Chondrocyte (in vitro differentiated cells): Measurements from ENCODE around the gene ARFGEF3. TPM values are rescaled to one million over a fixed set of nuclear protein-coding genes. Genes with fewer than 3 reads are reported as not detected.
"Not testable (repeated sequence)": the region's sequence is repeated elsewhere in the genome, so short reads cannot be mapped to it uniquely, and the experiment has no call there.

Source experiments
- DNase-seq: peaks from one replicate; pipeline ENCODE4 v3.0.0; 2021; ENCODE audit warnings: mixed read lengths, low spot score
- H3K27ac Mint-ChIP-seq: one replicate; pipeline ENCODE4 v1.8.0; 2021; ENCODE audit warnings: mild to moderate bottlenecking, moderate library complexity, mixed read lengths; ENCODE audit not compliant: unreplicated experiment
- H3K27me3 Mint-ChIP-seq: 2 replicates; pipeline ENCODE4 v1.8.0; 2021; ENCODE audit warnings: low read depth, mixed read lengths
- H3K36me3 Mint-ChIP-seq: 2 replicates; pipeline ENCODE4 v1.8.0; 2021; ENCODE audit warnings: low read depth, mixed read lengths
- H3K4me1 Mint-ChIP-seq: 2 replicates; pipeline ENCODE4 v1.8.0; 2021; ENCODE audit warnings: low read depth, mild to moderate bottlenecking, mixed read lengths
- H3K4me3 Mint-ChIP-seq: one replicate; pipeline ENCODE4 v1.8.0; 2021; ENCODE audit warnings: mild to moderate bottlenecking, moderate library complexity, mixed read lengths; ENCODE audit not compliant: unreplicated experiment
- H3K9me3 Mint-ChIP-seq: 2 replicates; pipeline ENCODE4 v1.8.0; 2021; ENCODE audit warnings: low read depth, mixed read lengths
- total RNA-seq: library from RNA; stranded (reverse); gene quantifications from 3 replicates; pipeline ENCODE4 v1.2.1, GENCODE V29; 2021
- TF ChIP-seq, protein P1 (sequence below): fragments of 200-600 bp; sonication (generic); IDR thresholded peaks from 2 replicates; pipeline ENCODE4 v1.5.0; 2021; ENCODE audit warnings: antibody characterized with exemption, mild to moderate bottlenecking, moderate library complexity

The ARFGEF3 gene
- total RNA-seq, 1 donor from 2014 or later = 2.7 TPM

DNA sequence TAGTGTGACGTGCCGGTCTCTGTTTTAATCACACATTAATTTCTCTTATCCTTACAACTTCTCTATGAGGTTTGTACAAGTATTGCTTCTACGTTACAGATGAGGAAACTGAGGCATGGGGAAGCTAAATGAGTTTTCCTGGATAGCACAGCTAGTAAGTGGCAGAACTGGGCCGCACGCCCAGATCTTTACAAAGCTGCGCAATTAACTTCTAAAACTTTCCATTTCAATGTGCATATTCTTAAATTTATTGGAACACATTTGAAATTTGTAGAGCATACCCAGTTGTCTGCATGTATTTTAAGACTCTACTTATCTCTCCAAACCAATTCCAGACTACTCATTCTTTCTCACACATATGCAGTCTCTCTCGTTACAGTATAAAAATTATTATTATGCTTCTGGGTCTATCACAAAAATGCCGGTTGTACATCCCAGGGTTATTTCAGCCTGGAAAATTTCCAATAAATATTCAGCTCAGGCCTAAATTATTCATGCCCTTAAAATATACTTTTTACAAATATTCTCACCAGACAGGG lies 44.3 kb upstream of the ARFGEF3 start:
- H3K36me3 Mint-ChIP-seq = no peaks in the 10 kb centered on the region

GRCh38 chr6:138119229-138119628 lies 42.5 kb upstream of the ARFGEF3 start:
- H3K36me3 Mint-ChIP-seq, H3K4me3 Mint-ChIP-seq, DNase-seq, H3K27ac Mint-ChIP-seq, H3K4me1 Mint-ChIP-seq, H3K9me3 Mint-ChIP-seq: not testable (repeated sequence)
- peaks cover 32% of the 10 kb centered on the region for H3K27me3 Mint-ChIP-seq

More for the DNA sequence above, 44.3 kb upstream of the ARFGEF3 start:
- Mint-ChIP-seq H3K4me3 (no peak overlapping the region), H3K9me3 (peaks cover 3% of the 10 kb centered on the region), H3K27me3 (peaks cover 32% of the 10 kb centered on the region), H3K27ac (no peak overlapping the region), H3K4me1 (peaks cover 3% of the 10 kb centered on the region)
- TF ChIP-seq, protein P1, sequence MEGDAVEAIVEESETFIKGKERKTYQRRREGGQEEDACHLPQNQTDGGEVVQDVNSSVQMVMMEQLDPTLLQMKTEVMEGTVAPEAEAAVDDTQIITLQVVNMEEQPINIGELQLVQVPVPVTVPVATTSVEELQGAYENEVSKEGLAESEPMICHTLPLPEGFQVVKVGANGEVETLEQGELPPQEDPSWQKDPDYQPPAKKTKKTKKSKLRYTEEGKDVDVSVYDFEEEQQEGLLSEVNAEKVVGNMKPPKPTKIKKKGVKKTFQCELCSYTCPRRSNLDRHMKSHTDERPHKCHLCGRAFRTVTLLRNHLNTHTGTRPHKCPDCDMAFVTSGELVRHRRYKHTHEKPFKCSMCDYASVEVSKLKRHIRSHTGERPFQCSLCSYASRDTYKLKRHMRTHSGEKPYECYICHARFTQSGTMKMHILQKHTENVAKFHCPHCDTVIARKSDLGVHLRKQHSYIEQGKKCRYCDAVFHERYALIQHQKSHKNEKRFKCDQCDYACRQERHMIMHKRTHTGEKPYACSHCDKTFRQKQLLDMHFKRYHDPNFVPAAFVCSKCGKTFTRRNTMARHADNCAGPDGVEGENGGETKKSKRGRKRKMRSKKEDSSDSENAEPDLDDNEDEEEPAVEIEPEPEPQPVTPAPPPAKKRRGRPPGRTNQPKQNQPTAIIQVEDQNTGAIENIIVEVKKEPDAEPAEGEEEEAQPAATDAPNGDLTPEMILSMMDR = no peak
- no peak for DNase-seq

- no peak overlapping the region for H3K4me3 Mint-ChIP-seq
- peaks cover 3% of the 10 kb centered on the region for H3K4me1 Mint-ChIP-seq
- DNase-seq = no peak
- TF ChIP-seq, protein P1 = no peak
- peaks cover 2% of the 10 kb centered on the region for H3K36me3 Mint-ChIP-seq
- H3K9me3 Mint-ChIP-seq = peaks cover 13% of the 10 kb centered on the region
- H3K27ac Mint-ChIP-seq = no peak overlapping the region
- peaks cover 25% of the 10 kb centered on the region for H3K27me3 Mint-ChIP-seq
These were observed 41.8 kb upstream of the ARFGEF3 start for GRCh38 chr6:138119976-138120375.

- Mint-ChIP-seq H3K4me1 (no peaks in the 10 kb centered on the region), H3K27me3 (peaks cover 20% of the 10 kb centered on the region)
- TF ChIP-seq, protein P1 = no peak
These were observed 37.6 kb upstream of the ARFGEF3 start for GRCh38 chr6:138124096-138124495.

GRCh38 chr6:138128096-138128495 lies 33.6 kb upstream of the ARFGEF3 start:
- no peak overlapping the region for H3K27ac Mint-ChIP-seq
- peaks cover 16% of the 10 kb centered on the region for H3K9me3 Mint-ChIP-seq
- no peak for DNase-seq
- peaks cover 12% of the 10 kb centered on the region for H3K27me3 Mint-ChIP-seq
- TF ChIP-seq, protein P1 = no peak
- H3K4me3 Mint-ChIP-seq = no peak overlapping the region
- H3K4me1 Mint-ChIP-seq = no peaks in the 10 kb centered on the region
- H3K36me3 Mint-ChIP-seq = peaks cover 2% of the 10 kb centered on the region

More at GRCh38 chr6:138124096-138124495, 37.6 kb upstream of the ARFGEF3 start:
- Mint-ChIP-seq H3K4me3 (no peak overlapping the region), H3K36me3 (peaks cover 2% of the 10 kb centered on the region), H3K9me3 (peaks cover 19% of the 10 kb centered on the region), H3K27ac (no peak overlapping the region)
- no peak for DNase-seq

GRCh38 chr6:138129190-138129589 lies 32.5 kb upstream of the ARFGEF3 start:
- H3K27me3 Mint-ChIP-seq = peaks cover 14% of the 10 kb centered on the region
- TF ChIP-seq, protein P1 = no peak
- peaks cover 2% of the 10 kb centered on the region for H3K36me3 Mint-ChIP-seq
- no peak overlapping the region for H3K4me3 Mint-ChIP-seq
- no peak for DNase-seq
- no peak overlapping the region for H3K27ac Mint-ChIP-seq
- no peaks in the 10 kb centered on the region for H3K4me1 Mint-ChIP-seq
- peaks cover 15% of the 10 kb centered on the region for H3K9me3 Mint-ChIP-seq
